Suprapubic skin (tissue), 4 donors: ENCODE results near the gene MOCS1.

Experiments
- CTCF ChIP-seq, 2 donors: fragments of 200-600 bp in 1 of 2; fragments of 450-650 bp in 1 of 2; sonication (generic) in 1 of 2; IDR thresholded peaks; one replicate each; pipeline ENCODE4 v1.5.1; 2016 to 2019; ENCODE audit warnings: antibody characterized with exemption in 2 of 2, mild to moderate bottlenecking in 1 of 2, moderate library complexity in 1 of 2
- EP300 ChIP-seq: sonication (generic); formaldehyde crosslinking; IDR thresholded peaks from one replicate; pipeline ENCODE4 v1.6.1; 2017; ENCODE audit warnings: antibody characterized with exemption
- POLR2A ChIP-seq, 2 donors: fragments of 450-650 bp; IDR thresholded peaks; one replicate each; pipeline ENCODE4 v1.6.1; 2017; ENCODE audit warnings: antibody characterized with exemption in 2 of 2, mild to moderate bottlenecking in 2 of 2, moderate library complexity in 2 of 2
- POLR2AphosphoS5 ChIP-seq, 3 donors: sonication (generic); formaldehyde crosslinking; IDR thresholded peaks; one replicate each; pipeline ENCODE4 v1.6.1; 2017; ENCODE audit warnings: antibody characterized with exemption in 3 of 3

GRCh38 chr6:39953076-39953618, 18.9 kb upstream of the MOCS1 start:
- TF ChIP-seq CTCF (IDR thresholded peaks at IDR 0.05): no peak
- TF ChIP-seq EP300: no peak
- no peak for TF ChIP-seq POLR2A (IDR thresholded peaks at IDR 0.05)
- no peak for TF ChIP-seq POLR2AphosphoS5 (IDR thresholded peaks at IDR 0.05)
